ENCODE data around the gene PCLO. TPM values are rescaled to one million over a fixed set of nuclear protein-coding genes. Genes with fewer than 3 reads are reported as not detected.

Gene PCLO
- total and polyA plus RNA-seq, 9 of the 15 experiments (the other 6 are each of a cell fraction or from before 2014, with no cell fraction given): under 0.01 to 0.01 TPM; not detected in 7

DNA sequence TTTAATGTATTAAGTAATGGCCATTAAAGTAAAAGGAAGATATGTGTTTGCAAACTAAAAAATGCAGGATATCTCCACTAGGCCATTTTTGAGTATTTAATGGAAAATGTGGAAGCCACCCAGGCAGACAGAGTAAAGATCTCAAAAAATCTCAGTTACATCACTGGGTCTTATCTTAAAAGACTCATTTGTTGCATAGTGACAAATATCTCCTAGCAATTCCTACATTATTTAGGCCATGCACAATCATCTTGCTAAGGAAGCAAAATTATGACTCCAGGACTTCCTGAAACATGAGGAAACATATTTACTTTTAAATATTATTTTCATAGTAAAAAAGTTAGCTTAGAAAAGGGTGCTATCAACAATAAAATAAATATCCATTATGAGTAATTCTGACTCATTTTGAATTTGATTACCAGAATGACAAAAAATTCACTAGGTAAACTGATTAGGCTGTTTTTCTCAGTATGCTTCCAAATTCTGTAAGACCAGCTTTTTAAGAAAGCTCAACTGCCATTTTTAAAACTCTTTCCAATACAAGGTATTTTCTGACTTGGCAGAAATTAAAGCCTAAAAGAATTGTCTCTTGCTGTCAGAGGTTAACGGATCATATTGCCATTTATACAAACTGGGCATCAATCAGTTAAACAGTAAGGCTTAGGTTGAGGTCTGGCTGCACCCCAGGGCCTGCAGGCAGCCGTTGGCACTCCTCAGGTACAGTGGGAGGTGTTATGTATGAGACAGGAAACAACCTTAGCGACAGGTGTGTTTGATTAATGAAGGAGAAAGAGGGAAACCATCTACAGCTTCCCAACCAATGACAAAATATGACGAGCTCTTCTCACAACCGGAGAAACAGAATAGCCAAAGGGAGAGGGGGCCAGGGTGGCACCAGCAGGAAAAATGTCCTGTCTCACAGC is 31.8 kb downstream of the PCLO start:
- Histone ChIP-seq H3K27me3 (ENCODE audit: control insufficient read depth in 2 of 2, insufficient read depth in 2 of 2, low read length in 2 of 2) (no peaks in the 10 kb centered on the region), H3K9me3 (replicated peaks; ENCODE audit: control insufficient read depth, insufficient read depth, low read depth, low read length) (0 out of 2 replicates have a peak, but pooled peaks cover 2% of the 10 kb centered on the region), H3K9me1 (ENCODE audit: control insufficient read depth, insufficient read depth, low read length) (no peaks in the 10 kb centered on the region), H3K4me3 (no peak overlapping the region), H3K79me2 (ENCODE audit: control insufficient read depth, insufficient read depth, low read length) (no peaks in the 10 kb centered on the region), H3K4me1 (replicated peaks in 1 of 2; ENCODE audit: control insufficient read depth in 2 of 2, insufficient read depth in 2 of 2, low read length in 2 of 2) (no peaks in the 10 kb centered on the region), H4K20me1 (replicated peaks; ENCODE audit: control insufficient read depth, insufficient read depth, low read length) (no peaks in the 10 kb centered on the region), H3K27ac (ENCODE audit: extremely low read depth, low read depth, low read length) (no peak overlapping the region), H2AFZ (ENCODE audit: low read depth, low read length) (no peak overlapping the region), H3K36me3 (ENCODE audit: control insufficient read depth, insufficient read depth, low read length) (no peaks in the 10 kb centered on the region), H3K4me2 (ENCODE audit: insufficient read depth, low read length) (no peak overlapping the region), H3K9ac (ENCODE audit: insufficient read depth in 1 of 2, low read depth in 2 of 2, low read length in 2 of 2) (no peak overlapping the region)
- ATAC-seq (no peak), FAIRE-seq (no peak), DNase-seq (ENCODE audit: extremely low read depth in 1 of 4, low spot score in 3 of 4) (no peak)
- intact Hi-C loops (cut with micrococcal nuclease): no loop called here
- POLR2A ChIA-PET: no interaction called here
- CTCF ChIA-PET (ENCODE audit: low intra/inter-chr PET ratio): no interaction called here
- WGBS (ENCODE audit: insufficient coverage, low coverage, missing lambda C conversion rate): 2% methylated on average over 5 of the region's 5 CpGs
- in situ Hi-C loops (cut with MboI): no loop called here
- no TSS peak for BruUV-seq (replicated peaks)
- TF ChIP-seq TBL1XR1 (IDR thresholded peaks at IDR 0.05; ENCODE audit: low read length in 2 of 2) (no peak), TAF7 (tag; IDR thresholded peaks at IDR 0.05) (no peak), CHCHD3 (CRISPR knock-in tag; IDR thresholded peaks at IDR 0.05) (no peak), GATA2 (CRISPR knock-in tag; IDR thresholded peaks at IDR 0.05) (no peak), DPF2 (IDR thresholded peaks at IDR 0.05) (no peak), KLF10 (CRISPR knock-in tag; IDR thresholded peaks at IDR 0.05) (no peak), ZNF76 (CRISPR knock-in tag; IDR thresholded peaks at IDR 0.05; ENCODE audit: borderline replicate concordance) (no peak), FOXK2 (conservative IDR thresholded peaks at IDR 0.05 in 1 of 2, IDR thresholded peaks at IDR 0.05 in 1 of 2; ENCODE audit: low read depth in 2 of 2) (no peak), ZC3H8 (IDR thresholded peaks at IDR 0.05) (no peak), ETV5 (CRISPR knock-in tag; IDR thresholded peaks at IDR 0.05; ENCODE audit: low read depth) (no peak)
- TF ChIP-seq, protein P1, sequence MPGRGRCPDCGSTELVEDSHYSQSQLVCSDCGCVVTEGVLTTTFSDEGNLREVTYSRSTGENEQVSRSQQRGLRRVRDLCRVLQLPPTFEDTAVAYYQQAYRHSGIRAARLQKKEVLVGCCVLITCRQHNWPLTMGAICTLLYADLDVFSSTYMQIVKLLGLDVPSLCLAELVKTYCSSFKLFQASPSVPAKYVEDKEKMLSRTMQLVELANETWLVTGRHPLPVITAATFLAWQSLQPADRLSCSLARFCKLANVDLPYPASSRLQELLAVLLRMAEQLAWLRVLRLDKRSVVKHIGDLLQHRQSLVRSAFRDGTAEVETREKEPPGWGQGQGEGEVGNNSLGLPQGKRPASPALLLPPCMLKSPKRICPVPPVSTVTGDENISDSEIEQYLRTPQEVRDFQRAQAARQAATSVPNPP (IDR thresholded peaks at IDR 0.05; ENCODE audit: borderline replicate concordance, insufficient read depth, insufficient read length): no peak
- TF ChIP-seq, protein P2, sequence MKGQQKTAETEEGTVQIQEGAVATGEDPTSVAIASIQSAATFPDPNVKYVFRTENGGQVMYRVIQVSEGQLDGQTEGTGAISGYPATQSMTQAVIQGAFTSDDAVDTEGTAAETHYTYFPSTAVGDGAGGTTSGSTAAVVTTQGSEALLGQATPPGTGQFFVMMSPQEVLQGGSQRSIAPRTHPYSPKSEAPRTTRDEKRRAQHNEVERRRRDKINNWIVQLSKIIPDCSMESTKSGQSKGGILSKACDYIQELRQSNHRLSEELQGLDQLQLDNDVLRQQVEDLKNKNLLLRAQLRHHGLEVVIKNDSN (CRISPR knock-in tag; IDR thresholded peaks at IDR 0.05): no peak
- TF ChIP-seq, protein P3, sequence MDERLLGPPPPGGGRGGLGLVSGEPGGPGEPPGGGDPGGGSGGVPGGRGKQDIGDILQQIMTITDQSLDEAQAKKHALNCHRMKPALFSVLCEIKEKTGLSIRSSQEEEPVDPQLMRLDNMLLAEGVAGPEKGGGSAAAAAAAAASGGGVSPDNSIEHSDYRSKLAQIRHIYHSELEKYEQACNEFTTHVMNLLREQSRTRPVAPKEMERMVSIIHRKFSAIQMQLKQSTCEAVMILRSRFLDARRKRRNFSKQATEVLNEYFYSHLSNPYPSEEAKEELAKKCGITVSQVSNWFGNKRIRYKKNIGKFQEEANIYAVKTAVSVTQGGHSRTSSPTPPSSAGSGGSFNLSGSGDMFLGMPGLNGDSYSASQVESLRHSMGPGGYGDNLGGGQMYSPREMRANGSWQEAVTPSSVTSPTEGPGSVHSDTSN (CRISPR knock-in tag; IDR thresholded peaks at IDR 0.05; ENCODE audit: low read depth): no peak
- TF ChIP-seq, protein P3 (tag; conservative IDR thresholded peaks at IDR 0.05; ENCODE audit: low read depth): no peak
- TF ChIP-seq, protein P4, sequence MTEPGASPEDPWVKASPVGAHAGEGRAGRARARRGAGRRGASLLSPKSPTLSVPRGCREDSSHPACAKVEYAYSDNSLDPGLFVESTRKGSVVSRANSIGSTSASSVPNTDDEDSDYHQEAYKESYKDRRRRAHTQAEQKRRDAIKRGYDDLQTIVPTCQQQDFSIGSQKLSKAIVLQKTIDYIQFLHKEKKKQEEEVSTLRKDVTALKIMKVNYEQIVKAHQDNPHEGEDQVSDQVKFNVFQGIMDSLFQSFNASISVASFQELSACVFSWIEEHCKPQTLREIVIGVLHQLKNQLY (CRISPR knock-in tag; conservative IDR thresholded peaks at IDR 0.05): no peak
